PFSK-1 (cell line): Measurements from ENCODE around the gene SLC6A9.

Experiments
- POLR2AphosphoS5 ChIP-seq: IDR thresholded peaks from 2 replicates; pipeline ENCODE4 v1.6.1; 2012; ENCODE audit warnings: low read depth, mild to moderate bottlenecking, control low read depth, low read length, moderate library complexity
- REST ChIP-seq, 2 experiments: IDR thresholded peaks; 2 replicates each; pipeline versions ENCODE4 v1.6.1 to v1.8.0; 2011 to 2012; ENCODE audit warnings: low read depth in 2 of 2, low read length in 2 of 2, control low read depth in 1 of 2, inconsistent platforms in 1 of 2, mild to moderate bottlenecking in 1 of 2, moderate library complexity in 1 of 2; ENCODE audit not compliant: insufficient read depth in 1 of 2
- TAF1 ChIP-seq: IDR thresholded peaks from 2 replicates; pipeline ENCODE4 v1.6.1; 2012; ENCODE audit warnings: low read length, control low read depth, borderline replicate concordance; ENCODE audit not compliant: insufficient read depth

- TF ChIP-seq TAF1 (no peak), REST (IDR thresholded peaks at IDR 0.05; ENCODE audit: insufficient read depth in 1 of 2, low read depth in 2 of 2, low read length in 2 of 2) (no peak), POLR2AphosphoS5 (no peak)
Measured at GRCh38 chr1:44014365-44015104, 16.7 kb downstream of the SLC6A9 start.
